HG02610 (cell line): ENCODE data around the gene ZNF768.
"Not testable (repeated sequence)": the region's sequence is repeated elsewhere in the genome, so short reads cannot be mapped to it uniquely, and the experiment has no call there.

ENCODE experiments used
- ATAC-seq: cut with Tn5 transposase; IDR thresholded peaks from one replicate; pipeline ENCODE4 v1.9.1; 2021; ENCODE audit warnings: mild to moderate bottlenecking, moderate library complexity; ENCODE audit not compliant: unreplicated experiment

The ZNF768 gene

GRCh38 chr16:30515275-30515674, 11.1 kb downstream of the ZNF768 start:
- ATAC-seq, result no peak

GRCh38 chr16:30511509-30511908, 14.9 kb downstream of the ZNF768 start:
- ATAC-seq, result no peak

- no peak for ATAC-seq
Observed at GRCh38 chr16:30510376-30510938, 15.9 kb downstream of the ZNF768 start.

GRCh38 chr16:30509081-30509765, 17.1 kb downstream of the ZNF768 start:
- ATAC-seq, result no peak

- ATAC-seq, result no peak
Observed at GRCh38 chr16:30503403-30504296, 22.7 kb downstream of the ZNF768 start.

- no peak for ATAC-seq
Observed at GRCh38 chr16:30499284-30499683, 27.1 kb downstream of the ZNF768 start.

GRCh38 chr16:30494709-30495108, 31.7 kb downstream of the ZNF768 start:
- no peak for ATAC-seq

- no peak for ATAC-seq
Observed at GRCh38 chr16:30493941-30494488, 32.4 kb downstream of the ZNF768 start.

GRCh38 chr16:30491744-30492308, 34.5 kb downstream of the ZNF768 start:
- ATAC-seq, result no peak

- ATAC-seq, result no peak
Observed at GRCh38 chr16:30491229-30491628, 35.1 kb downstream of the ZNF768 start.

- no peak for ATAC-seq
Observed at GRCh38 chr16:30490210-30490609, 36.2 kb downstream of the ZNF768 start.

- ATAC-seq, result no peak
Observed at GRCh38 chr16:30488764-30489605, 37.4 kb downstream of the ZNF768 start.

- ATAC-seq, result no peak
Observed at GRCh38 chr16:30485818-30486436, 40.4 kb downstream of the ZNF768 start.

- ATAC-seq, result no peak
Observed at GRCh38 chr16:30484887-30485286, 41.5 kb downstream of the ZNF768 start.

GRCh38 chr16:30482366-30482765, 44.0 kb downstream of the ZNF768 start:
- ATAC-seq, result no peak

GRCh38 chr16:30481381-30481780, 45.0 kb downstream of the ZNF768 start:
- no peak for ATAC-seq

GRCh38 chr16:30478766-30479478, 47.4 kb downstream of the ZNF768 start:
- no peak for ATAC-seq

- ATAC-seq, result not testable (repeated sequence)
Observed at GRCh38 chr16:30477773-30478172, 48.6 kb downstream of the ZNF768 start.

- ATAC-seq, result no peak
Observed at GRCh38 chr16:30476991-30477390, 49.4 kb downstream of the ZNF768 start.
